ENCODE results near the gene CA5A.

Gene CA5A

GRCh38 chr16:87841340-87842208 is 94.8 kb downstream of the CA5A start:
- FAIRE-seq = no peak

GRCh38 chr16:87840271-87840978 is 95.9 kb downstream of the CA5A start:
- no peak for FAIRE-seq
- no peak for DNase-seq (ENCODE audit: low spot score)

More at GRCh38 chr16:87841340-87842208, 94.8 kb downstream of the CA5A start:
- DNase-seq (ENCODE audit: low spot score) = no peak

GRCh38 chr16:87839542-87840270 is 96.6 kb downstream of the CA5A start:
- DNase-seq (ENCODE audit: low spot score) (no peak), FAIRE-seq (no peak)

- FAIRE-seq (no peak), DNase-seq (ENCODE audit: low spot score) (no peak)
Measured at GRCh38 chr16:87838643-87839541, 97.4 kb downstream of the CA5A start.

Measured in RCC 7860 (cell line).